IgD-negative memory B cell (primary cell): ENCODE results near the gene MUC6. TPM values are rescaled to one million over a fixed set of nuclear protein-coding genes. Genes with fewer than 3 reads are reported as not detected.

Source experiments
- H3K27ac Mint-ChIP-seq, 3 donors: one replicate each; pipeline ENCODE4 v1.8.0; 2020 to 2022; ENCODE audit warnings: mild to moderate bottlenecking in 3 of 3, mixed read lengths in 3 of 3, moderate library complexity in 1 of 3
- H3K27me3 Mint-ChIP-seq: one replicate; pipeline ENCODE4 v1.8.0; 2021; ENCODE audit warnings: mixed read lengths
- H3K36me3 Mint-ChIP-seq: one replicate; pipeline ENCODE4 v1.8.0; 2020; ENCODE audit warnings: mild to moderate bottlenecking, mixed read lengths
- H3K4me1 Mint-ChIP-seq, 3 donors: one replicate each; pipeline ENCODE4 v1.8.0; 2020 to 2022; ENCODE audit warnings: mixed read lengths in 3 of 3, mild to moderate bottlenecking in 1 of 3
- H3K4me3 Mint-ChIP-seq, 4 donors: one replicate each; pipeline ENCODE4 v1.8.0; 2020 to 2022; ENCODE audit warnings: mild to moderate bottlenecking in 4 of 4, mixed read lengths in 4 of 4, moderate library complexity in 3 of 4
- H3K9me3 Mint-ChIP-seq, 3 donors: one replicate each; pipeline ENCODE4 v1.8.0; 2020 to 2021; ENCODE audit warnings: mixed read lengths in 3 of 3, mild to moderate bottlenecking in 1 of 3
- polyA plus RNA-seq: library from polyadenylated mRNA; unstranded; fragments of 300-500 nt; fragmentation: Illumina TruSeq; gene quantifications from one replicate; pipeline ENCODE4 v1.2.3, GENCODE V29; 2021

The MUC6 gene
- polyA plus RNA-seq, 1 donor from 2014 or later, result not detected

- Mint-ChIP-seq H3K4me3 (no peak within 1 kb of the TSS), H3K4me1 (no peaks in the 10 kb centered on the region), H3K9me3 (peaks cover 0 to 1% (median 0%) of the 10 kb centered on the region in 3 donors), H3K36me3 (no peaks in the 10 kb centered on the region), H3K27me3 (peaks cover 6% of the 10 kb centered on the region), H3K27ac (peak within 1 kb of the TSS in 1 of 3 donors; percentile 63)
Observed at GRCh38 chr11:1074244-1075221, 38.0 kb upstream of the MUC6 start, which contains the start of gene MUC2. Gene MUC2, plus strand, starts transcription at chr11:1074874.

- H3K36me3 Mint-ChIP-seq, result no peaks in the 10 kb centered on the region
- peaks cover 6% of the 10 kb centered on the region for H3K27me3 Mint-ChIP-seq
- H3K4me3 Mint-ChIP-seq, result no peak overlapping the region
- H3K9me3 Mint-ChIP-seq, result peaks cover 0 to 1% (median 0%) of the 10 kb centered on the region in 3 donors
- no peak overlapping the region for H3K27ac Mint-ChIP-seq
- no peaks in the 10 kb centered on the region for H3K4me1 Mint-ChIP-seq
Observed at GRCh38 chr11:1073851-1074243, 37.3 kb upstream of the MUC6 start.

- Mint-ChIP-seq H3K27me3 (peaks cover 6% of the 10 kb centered on the region), H3K4me3 (no peak overlapping the region), H3K4me1 (no peaks in the 10 kb centered on the region), H3K27ac (no peak overlapping the region), H3K36me3 (no peaks in the 10 kb centered on the region), H3K9me3 (peaks cover 0 to 1% (median 0%) of the 10 kb centered on the region in 3 donors)
Observed at GRCh38 chr11:1073261-1073724, 36.8 kb upstream of the MUC6 start.

- no peaks in the 10 kb centered on the region for H3K36me3 Mint-ChIP-seq
- peaks cover 0 to 1% (median 0%) of the 10 kb centered on the region in 3 donors for H3K9me3 Mint-ChIP-seq
- no peak overlapping the region for H3K4me3 Mint-ChIP-seq
- H3K27ac Mint-ChIP-seq, result no peak overlapping the region
- peaks cover 6% of the 10 kb centered on the region for H3K27me3 Mint-ChIP-seq
- no peaks in the 10 kb centered on the region for H3K4me1 Mint-ChIP-seq
Observed at GRCh38 chr11:1072821-1073231, 36.3 kb upstream of the MUC6 start.

- Mint-ChIP-seq H3K9me3 (peaks cover 0 to 1% (median 0%) of the 10 kb centered on the region in 3 donors), H3K4me3 (no peak overlapping the region), H3K27ac (no peak overlapping the region), H3K36me3 (no peaks in the 10 kb centered on the region), H3K4me1 (no peaks in the 10 kb centered on the region), H3K27me3 (peaks cover 6% of the 10 kb centered on the region)
Observed at GRCh38 chr11:1072116-1072820, 35.8 kb upstream of the MUC6 start.

- H3K4me3 Mint-ChIP-seq, result no peak overlapping the region
- H3K36me3 Mint-ChIP-seq, result no peaks in the 10 kb centered on the region
- H3K4me1 Mint-ChIP-seq, result no peaks in the 10 kb centered on the region
- H3K9me3 Mint-ChIP-seq, result peaks cover 0 to 1% (median 0%) of the 10 kb centered on the region in 3 donors
- H3K27me3 Mint-ChIP-seq, result peaks cover 6% of the 10 kb centered on the region
- H3K27ac Mint-ChIP-seq, result peak overlapping the region in 1 of 3 donors; percentile 87
Observed at GRCh38 chr11:1071571-1072115, 35.1 kb upstream of the MUC6 start.

- Mint-ChIP-seq H3K27me3 (peaks cover 6% of the 10 kb centered on the region), H3K9me3 (peaks cover 0 to 1% (median 0%) of the 10 kb centered on the region in 3 donors), H3K4me3 (no peak overlapping the region), H3K36me3 (no peaks in the 10 kb centered on the region), H3K4me1 (no peaks in the 10 kb centered on the region), H3K27ac (peak overlapping the region in 1 of 3 donors; percentile 87)
Observed at GRCh38 chr11:1070594-1071462, 34.3 kb upstream of the MUC6 start.

GRCh38 chr11:1069740-1070139 is 33.2 kb upstream of the MUC6 start:
- Mint-ChIP-seq H3K27me3 (peaks cover 5% of the 10 kb centered on the region), H3K9me3 (peaks cover 0 to 1% (median 0%) of the 10 kb centered on the region in 3 donors), H3K4me3 (no peak overlapping the region), H3K27ac (no peak overlapping the region), H3K4me1 (no peaks in the 10 kb centered on the region), H3K36me3 (no peaks in the 10 kb centered on the region)

GRCh38 chr11:1067812-1068496 is 31.4 kb upstream of the MUC6 start:
- no peaks in the 10 kb centered on the region for H3K36me3 Mint-ChIP-seq
- peaks cover 7% of the 10 kb centered on the region for H3K27me3 Mint-ChIP-seq
- H3K9me3 Mint-ChIP-seq, result peaks cover 0 to 1% (median 0%) of the 10 kb centered on the region in 3 donors
- no peak overlapping the region for H3K27ac Mint-ChIP-seq
- no peak overlapping the region for H3K4me3 Mint-ChIP-seq
- peaks cover 0 to 2% (median 0%) of the 10 kb centered on the region in 3 donors for H3K4me1 Mint-ChIP-seq

- Mint-ChIP-seq H3K4me1 (peaks cover 0 to 2% (median 0%) of the 10 kb centered on the region in 3 donors), H3K36me3 (no peaks in the 10 kb centered on the region), H3K27me3 (peaks cover 11% of the 10 kb centered on the region), H3K4me3 (no peak overlapping the region), H3K27ac (no peak overlapping the region), H3K9me3 (peaks cover under 1 to 6% (median 5%) of the 10 kb centered on the region in 3 donors)
Observed at GRCh38 chr11:1064167-1064566, 27.6 kb upstream of the MUC6 start.

GRCh38 chr11:1062075-1062820 is 25.7 kb upstream of the MUC6 start:
- Mint-ChIP-seq H3K27ac (no peak overlapping the region), H3K36me3 (no peaks in the 10 kb centered on the region), H3K27me3 (peaks cover 16% of the 10 kb centered on the region), H3K9me3 (peaks cover 2 to 6% (median 5%) of the 10 kb centered on the region in 3 donors), H3K4me3 (no peak overlapping the region), H3K4me1 (peaks cover 0 to 2% (median 0%) of the 10 kb centered on the region in 3 donors)

- Mint-ChIP-seq H3K36me3 (no peaks in the 10 kb centered on the region), H3K27me3 (peaks cover 17% of the 10 kb centered on the region), H3K27ac (peak overlapping the region in 1 of 3 donors; percentile 33), H3K4me3 (no peak overlapping the region), H3K4me1 (peaks cover 0 to 2% (median 2%) of the 10 kb centered on the region in 3 donors), H3K9me3 (peaks cover 2 to 6% (median 5%) of the 10 kb centered on the region in 3 donors)
Observed at GRCh38 chr11:1060852-1061616, 24.5 kb upstream of the MUC6 start.
